BLaER1 treated with 17β-estradiol and CSF1 and Interleukin-3, amounts not matched to agents 10 nM and 100 nM (cell line): ENCODE data around the gene SHOX.

ENCODE experiments used
- H3K27ac ChIP-seq, 11 experiments: shearing (Covaris generic); formaldehyde crosslinking; 2 replicates each; pipeline ENCODE4 v1.8.1; 2022
- H3K27me3 ChIP-seq, 11 experiments: shearing (Covaris generic); formaldehyde crosslinking; 2 replicates each; pipeline ENCODE4 v1.8.1; 2022
- H3K36me3 ChIP-seq, 11 experiments: shearing (Covaris generic); formaldehyde crosslinking; 2 replicates each; pipeline ENCODE4 v1.8.1; 2022
- H3K4me1 ChIP-seq, 10 experiments: shearing (Covaris generic); formaldehyde crosslinking; 2 replicates each; pipeline ENCODE4 v1.8.1; 2022
- H3K4me2 ChIP-seq, 11 experiments: shearing (Covaris generic); formaldehyde crosslinking; 2 replicates each; pipeline ENCODE4 v1.8.1; 2022
- H3K4me3 ChIP-seq, 10 experiments: shearing (Covaris generic); formaldehyde crosslinking; 2 replicates each; pipeline ENCODE4 v1.8.1; 2022
- H3K9ac ChIP-seq, 11 experiments: shearing (Covaris generic); formaldehyde crosslinking; 2 replicates each; pipeline ENCODE4 v1.8.1; 2022
- H3K9me3 ChIP-seq, 11 experiments: shearing (Covaris generic); formaldehyde crosslinking; replicated peaks in 1 of 11; 2 replicates each; pipeline ENCODE4 v1.8.1; 2022
- H4K20me1 ChIP-seq, 11 experiments: shearing (Covaris generic); formaldehyde crosslinking; 2 replicates each; pipeline ENCODE4 v1.8.1; 2022
- Cebpa-rat ChIP-seq, 11 experiments: shearing (Covaris generic); IDR thresholded peaks; 2 replicates each; pipeline ENCODE4 v1.8.1; 2022

Gene SHOX

GRCh38 chrX:633043-633984 is 2.7 kb downstream of the SHOX start:
- peaks cover 86 to 91% (median 90%) of the 10 kb centered on the region in 11 experiments for H3K27me3 ChIP-seq
- H3K9me3 ChIP-seq = peaks cover 22 to 52% (median 47%) of the 10 kb centered on the region in 11 experiments
- H3K4me3 ChIP-seq = no peak overlapping the region
- H3K36me3 ChIP-seq = no peaks in the 10 kb centered on the region
- H3K4me2 ChIP-seq = no peak overlapping the region
- peaks cover 0 to 29% (median 14%) of the 10 kb centered on the region in 11 experiments; a peak in 10 of 22 replicates for H4K20me1 ChIP-seq
- H3K4me1 ChIP-seq = no peaks in the 10 kb centered on the region
- TF ChIP-seq Cebpa-rat (IDR thresholded peaks at IDR 0.05) = no peak
- H3K9ac ChIP-seq = no peak overlapping the region
- H3K27ac ChIP-seq = no peak overlapping the region

- Histone ChIP-seq H3K9me3 (peaks cover 20 to 51% (median 46%) of the 10 kb centered on the region in 11 experiments), H3K4me2 (no peak overlapping the region), H3K27me3 (peaks cover 92 to 95% (median 95%) of the 10 kb centered on the region in 11 experiments), H3K27ac (no peak overlapping the region), H4K20me1 (peaks cover 0 to 39% (median 17%) of the 10 kb centered on the region in 11 experiments; a peak in 11 of 22 replicates), H3K9ac (no peak overlapping the region), H3K4me3 (no peak overlapping the region), H3K36me3 (no peaks in the 10 kb centered on the region), H3K4me1 (no peaks in the 10 kb centered on the region)
- no peak for TF ChIP-seq Cebpa-rat (IDR thresholded peaks at IDR 0.05)
These were observed 3.7 kb downstream of the SHOX start for GRCh38 chrX:633985-634958.

DNA sequence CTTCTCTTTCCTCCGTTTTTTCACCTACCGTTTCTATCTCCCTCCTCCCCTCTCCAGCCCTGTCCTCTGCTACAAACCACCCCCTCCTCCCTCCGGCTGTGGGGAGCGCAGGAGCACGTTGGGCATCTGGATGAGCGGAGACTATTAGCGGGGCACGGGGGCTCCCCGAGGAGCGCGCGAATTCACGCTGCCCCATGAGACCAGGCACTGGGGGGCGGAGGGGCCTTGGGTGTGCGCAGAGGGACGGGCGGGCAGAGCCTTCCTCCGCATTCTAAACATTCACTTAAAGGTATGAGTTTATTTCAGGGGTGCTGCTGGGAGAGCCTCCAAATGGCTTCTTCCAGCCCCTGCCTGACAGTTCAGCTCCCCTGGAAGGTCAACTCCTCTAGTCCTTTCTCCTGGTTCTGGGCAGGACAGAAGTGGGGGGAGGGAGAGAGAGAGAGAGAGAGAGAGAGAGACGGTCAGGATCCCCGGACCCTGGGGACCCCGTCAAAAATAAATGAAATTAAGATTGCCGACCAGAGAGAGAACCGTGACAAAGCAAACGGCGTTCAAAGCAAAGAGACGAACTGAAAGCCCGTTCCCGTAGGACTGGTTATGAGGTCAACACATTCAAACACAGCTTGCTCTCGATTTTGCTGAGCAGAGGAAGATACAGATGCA is 5.0 kb downstream of the SHOX start:
- Histone ChIP-seq H3K4me3 (no peak overlapping the region), H3K9ac (no peak overlapping the region), H3K4me2 (no peak overlapping the region), H3K9me3 (peaks cover 7 to 38% (median 33%) of the 10 kb centered on the region in 11 experiments), H3K27me3 (peaks cover 92 to 95% (median 95%) of the 10 kb centered on the region in 11 experiments), H3K27ac (no peak overlapping the region), H3K4me1 (no peaks in the 10 kb centered on the region), H3K36me3 (no peaks in the 10 kb centered on the region), H4K20me1 (peaks cover 0 to 45% (median 17%) of the 10 kb centered on the region in 11 experiments; a peak in 11 of 22 replicates)
- no peak for TF ChIP-seq Cebpa-rat (IDR thresholded peaks at IDR 0.05)

DNA sequence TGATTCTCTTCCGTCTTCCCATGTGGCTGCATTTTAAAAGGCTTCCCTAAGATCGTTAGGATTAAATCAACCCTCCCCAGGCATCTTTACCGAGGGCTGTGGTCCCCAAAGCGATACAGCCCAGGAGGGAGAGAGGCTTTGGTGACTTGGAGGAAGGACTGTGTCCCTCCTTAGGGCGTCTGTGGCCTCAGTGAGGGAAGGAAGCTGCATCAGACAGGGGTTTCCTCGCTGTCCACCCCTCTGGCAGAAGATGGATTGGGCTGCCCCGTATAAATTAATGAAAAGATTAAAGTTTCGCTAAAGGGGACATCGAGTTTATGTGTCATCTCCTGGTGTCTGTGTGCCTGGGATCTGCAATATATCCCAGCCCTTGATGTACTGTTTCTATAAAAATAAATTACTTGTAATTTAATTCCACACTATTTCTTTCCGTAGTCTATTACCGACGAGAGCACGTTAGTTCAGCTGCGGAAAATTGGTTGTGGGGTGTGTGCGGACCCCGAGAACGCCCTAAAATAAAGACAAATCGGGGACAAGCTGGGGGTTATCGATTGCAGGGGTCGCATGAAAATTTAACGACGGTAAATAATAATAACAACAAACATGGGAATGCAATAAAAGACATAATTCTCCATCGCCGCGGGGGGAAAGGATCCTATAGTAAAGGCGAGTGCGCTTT is 6.5 kb downstream of the SHOX start:
- no peak for TF ChIP-seq Cebpa-rat (IDR thresholded peaks at IDR 0.05)
- H3K9ac ChIP-seq = no peak overlapping the region
- H4K20me1 ChIP-seq = peaks cover 0 to 61% (median 17%) of the 10 kb centered on the region in 11 experiments; a peak in 12 of 22 replicates
- no peaks in the 10 kb centered on the region for H3K36me3 ChIP-seq
- H3K27ac ChIP-seq = no peak overlapping the region
- peaks cover 0 to 24% (median 19%) of the 10 kb centered on the region in 11 experiments; a peak in 17 of 22 replicates for H3K9me3 ChIP-seq
- no peak overlapping the region for H3K4me3 ChIP-seq
- H3K4me1 ChIP-seq = no peaks in the 10 kb centered on the region
- no peak overlapping the region for H3K4me2 ChIP-seq
- H3K27me3 ChIP-seq = peaks cover 92 to 95% (median 95%) of the 10 kb centered on the region in 11 experiments

- peaks cover 91 to 95% (median 95%) of the 10 kb centered on the region in 11 experiments for H3K27me3 ChIP-seq
- no peak for TF ChIP-seq Cebpa-rat (IDR thresholded peaks at IDR 0.05)
- no peaks in the 10 kb centered on the region for H3K4me1 ChIP-seq
- no peak overlapping the region for H3K27ac ChIP-seq
- no peak overlapping the region for H3K4me3 ChIP-seq
- peaks cover 0 to 19% (median 12%) of the 10 kb centered on the region in 11 experiments; a peak in 14 of 22 replicates for H3K9me3 ChIP-seq
- no peak overlapping the region for H3K9ac ChIP-seq
- H4K20me1 ChIP-seq = peaks cover 0 to 63% (median 17%) of the 10 kb centered on the region in 11 experiments; a peak in 12 of 22 replicates
- H3K4me2 ChIP-seq = no peak overlapping the region
- no peaks in the 10 kb centered on the region for H3K36me3 ChIP-seq
These were observed 7.3 kb downstream of the SHOX start for GRCh38 chrX:637660-638481.

DNA sequence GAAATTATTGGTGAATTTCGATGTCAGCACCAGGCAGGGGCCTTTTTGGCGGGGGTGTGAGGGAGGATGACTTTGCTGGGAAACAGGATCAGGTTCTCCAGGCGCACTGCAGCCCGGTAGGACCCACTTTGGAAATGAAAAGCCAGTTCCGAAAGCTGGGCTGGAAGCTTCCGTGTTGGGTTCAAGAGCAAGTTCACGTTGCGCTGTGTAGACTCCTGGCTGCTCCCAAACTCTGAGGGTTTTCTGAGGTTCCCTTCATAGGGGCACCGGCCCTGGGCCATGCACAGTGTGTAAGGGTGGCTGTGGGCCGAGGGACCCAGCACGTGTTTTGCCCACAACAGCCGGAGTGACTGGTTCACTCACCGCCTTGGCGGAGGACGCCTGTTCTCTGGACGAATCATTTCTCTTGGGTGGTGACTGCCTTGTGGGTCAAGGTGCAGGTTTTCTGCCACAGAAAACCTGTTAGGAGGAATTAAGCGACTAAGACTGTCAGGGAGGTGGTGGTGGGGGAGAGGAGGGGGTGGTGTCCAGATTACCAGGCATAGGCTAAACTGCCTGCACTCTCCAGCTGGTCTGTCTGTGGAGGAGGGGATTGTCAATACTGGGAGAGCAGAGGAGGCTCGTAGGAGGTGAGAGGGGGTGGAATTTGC is 8.0 kb downstream of the SHOX start:
- Histone ChIP-seq H3K9ac (no peak overlapping the region), H4K20me1 (peaks cover 0 to 67% (median 17%) of the 10 kb centered on the region in 11 experiments; a peak in 11 of 22 replicates), H3K4me3 (no peak overlapping the region), H3K4me2 (no peak overlapping the region), H3K9me3 (peaks cover 0 to 19% (median 12%) of the 10 kb centered on the region in 11 experiments; a peak in 14 of 22 replicates), H3K27ac (no peak overlapping the region), H3K4me1 (no peaks in the 10 kb centered on the region), H3K36me3 (no peaks in the 10 kb centered on the region), H3K27me3 (peaks cover 91 to 95% (median 95%) of the 10 kb centered on the region in 11 experiments)
- TF ChIP-seq Cebpa-rat (IDR thresholded peaks at IDR 0.05) = no peak

GRCh38 chrX:639151-639550 is 8.6 kb downstream of the SHOX start:
- H3K9ac ChIP-seq = no peak overlapping the region
- H3K27ac ChIP-seq = no peak overlapping the region
- peaks cover 0 to 16% (median 7%) of the 10 kb centered on the region in 11 experiments; a peak in 14 of 22 replicates for H3K9me3 ChIP-seq
- peaks cover 91 to 95% (median 95%) of the 10 kb centered on the region in 11 experiments for H3K27me3 ChIP-seq
- H3K4me2 ChIP-seq = no peak overlapping the region
- H3K4me1 ChIP-seq = no peaks in the 10 kb centered on the region
- H4K20me1 ChIP-seq = peaks cover 0 to 67% (median 13%) of the 10 kb centered on the region in 11 experiments; a peak in 11 of 22 replicates
- no peak for TF ChIP-seq Cebpa-rat (IDR thresholded peaks at IDR 0.05)
- H3K36me3 ChIP-seq = no peaks in the 10 kb centered on the region
- no peak overlapping the region for H3K4me3 ChIP-seq
